Upper lobe of left lung (tissue), 6 donors: ENCODE data around the gene PSMB3. TPM values are rescaled to one million over a fixed set of nuclear protein-coding genes. Genes with fewer than 3 reads are reported as not detected.

Source experiments
- ATAC-seq, 2 donors: fragments of 200-7000 bp; cut with Tn5 transposase; one replicate each; pipeline ENCODE4 v1.9.1; 2022; ENCODE audit warnings: mild to moderate bottlenecking in 2 of 2, moderate library complexity in 2 of 2; ENCODE audit not compliant: low FRiP score in 2 of 2
- DNase-seq, 2 donors: peaks; one replicate each; pipeline ENCODE4 v3.0.0-alpha.2; 2019 to 2020
- H3K27ac ChIP-seq, 4 donors: fragments of 200-600 bp; sonication (generic); one replicate each; pipeline ENCODE4 v1.5.1; 2016 to 2019
- H3K27me3 ChIP-seq, 4 donors: fragments of 200-600 bp; sonication (generic); one replicate each; pipeline ENCODE4 v1.5.1; 2017 to 2019
- H3K36me3 ChIP-seq, 4 donors: fragments of 200-600 bp; sonication (generic); one replicate each; pipeline ENCODE4 v1.5.1; 2016 to 2019
- H3K4me1 ChIP-seq, 4 donors: fragments of 200-600 bp; sonication (generic); one replicate each; pipeline ENCODE4 v1.5.1; 2018 to 2019
- H3K4me3 ChIP-seq, 4 donors: fragments of 200-600 bp; sonication (generic); one replicate each; pipeline ENCODE4 v1.5.1; 2017 to 2019; ENCODE audit warnings: mild to moderate bottlenecking in 2 of 4, moderate library complexity in 1 of 4
- H3K9me3 ChIP-seq, 4 donors: fragments of 200-600 bp; sonication (generic); one replicate each; pipeline ENCODE4 v1.5.1; 2018 to 2019
- CTCF ChIP-seq, 6 experiments: fragments of 450-650 bp in 4 of 6; fragments of 200-600 bp in 2 of 6; sonication (generic) in 2 of 6; IDR thresholded peaks; one replicate each; pipeline ENCODE4 v1.5.1; 2016 to 2019; ENCODE audit warnings: antibody characterized with exemption in 6 of 6
- EP300 ChIP-seq, 4 donors: sonication (generic); formaldehyde crosslinking; IDR thresholded peaks; one replicate each; pipeline ENCODE4 v1.5.1; 2017; ENCODE audit warnings: antibody characterized with exemption in 4 of 4, control low read depth in 2 of 4
- POLR2A ChIP-seq, 4 donors: fragments of 450-650 bp; IDR thresholded peaks; one replicate each; pipeline ENCODE4 v1.5.1; 2016 to 2017; ENCODE audit warnings: antibody characterized with exemption in 4 of 4, mild to moderate bottlenecking in 2 of 4
- POLR2AphosphoS5 ChIP-seq, 2 donors: sonication (generic); formaldehyde crosslinking; IDR thresholded peaks; one replicate each; pipeline ENCODE4 v1.5.1; 2017; ENCODE audit warnings: antibody characterized with exemption in 2 of 2
- WGBS, 2 donors: methylation state at CpG; one replicate each; pipeline ENCODE4 v1.1.5; 2017 to 2018; 5-methylcytosine and 5-hydroxymethylcytosine counted together
- total RNA-seq, 6 donors: library from RNA; depleted of rRNA in 4 of 6; stranded (reverse); fragments of >200 nt in 4 of 6; gene quantifications; one replicate each; pipeline versions ENCODE4 v1.1.0 to v1.2.1, GENCODE V29; 2016 to 2021
- donor health status: DM: no; HTN: no; CAD: no; lungs with moderate emphysema.
- donor health status: DM: no; HTN: yes; CAD: no; lungs with severe emphysema.

Gene PSMB3
- total RNA-seq, 6 donors from 2014 or later, result 61.8 to 157 (median 79.2) TPM

DNA sequence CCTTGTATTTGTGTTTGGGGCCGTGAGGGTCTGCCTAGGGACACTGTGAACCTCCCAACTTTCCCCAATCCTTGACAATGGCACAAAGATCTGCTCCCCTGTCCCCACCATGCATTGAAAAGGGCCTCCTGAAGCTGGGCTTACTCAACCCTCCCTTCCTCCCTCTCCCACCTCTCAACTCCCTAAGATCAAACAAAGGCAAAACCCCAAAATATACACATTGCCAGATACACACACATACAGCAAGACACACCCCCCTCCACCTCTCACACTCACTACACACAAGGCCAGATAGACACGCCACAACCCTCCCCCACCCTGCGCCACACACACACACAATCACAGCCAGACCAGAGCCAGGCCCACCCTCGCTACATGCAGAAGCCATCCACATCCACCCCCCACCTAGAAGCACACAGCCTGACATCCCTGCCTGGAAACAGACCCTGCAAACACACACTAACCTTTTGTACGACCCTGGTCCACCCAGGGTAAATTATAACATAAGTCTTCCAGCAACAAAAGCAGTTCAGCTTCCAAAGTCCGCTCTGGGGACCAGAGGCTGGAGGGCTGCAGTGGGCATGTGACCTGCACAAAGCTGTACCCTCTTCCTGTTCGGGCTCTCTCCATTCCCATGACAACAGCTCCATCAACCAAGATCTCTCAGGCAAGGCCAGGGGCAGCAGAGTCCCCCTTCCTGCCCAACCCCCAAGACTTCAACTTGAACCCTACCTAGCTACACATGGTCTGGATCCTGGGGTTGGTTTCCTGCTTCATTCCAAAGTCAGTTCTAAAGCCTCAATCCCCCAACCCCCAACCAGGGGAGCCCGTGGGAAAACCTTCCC is 6.3 kb upstream of the PSMB3 start:
- ATAC-seq (no peak), DNase-seq (no peak)
- peaks cover 70 to 93% (median 92%) of the 10 kb centered on the region in 4 donors for H3K4me1 ChIP-seq
- TF ChIP-seq POLR2AphosphoS5 (IDR thresholded peaks at IDR 0.05) (no peak), CTCF (IDR thresholded peaks at IDR 0.05) (no peak), POLR2A (IDR thresholded peaks at IDR 0.05) (no peak), EP300 (IDR thresholded peaks at IDR 0.05) (no peak)
- H3K27ac ChIP-seq, result peak overlapping the region; percentile 89 to 95 (median 92)
- no peaks in the 10 kb centered on the region for H3K36me3 ChIP-seq
- H3K4me3 ChIP-seq, result peak overlapping the region in 3 of 4 donors; percentile 84 to 86 (median 85)
- peaks cover 0 to 14% (median 2%) of the 10 kb centered on the region in 4 donors for H3K27me3 ChIP-seq
- no peaks in the 10 kb centered on the region for H3K9me3 ChIP-seq
- 44% methylated on average over 8 of the region's 8 CpGs for WGBS, 2 donors

GRCh38 chr17:38746849-38747462 is 5.6 kb upstream of the PSMB3 start:
- Histone ChIP-seq H3K4me3 (peak overlapping the region; percentile 84 to 97 (median 86)), H3K27me3 (peaks cover 0 to 14% (median 2%) of the 10 kb centered on the region in 4 donors), H3K9me3 (no peaks in the 10 kb centered on the region), H3K27ac (peak overlapping the region; percentile 89 to 95 (median 92)), H3K4me1 (peaks cover 69 to 90% (median 89%) of the 10 kb centered on the region in 4 donors), H3K36me3 (no peaks in the 10 kb centered on the region)
- no peak for TF ChIP-seq CTCF (IDR thresholded peaks at IDR 0.05)
- no peak for TF ChIP-seq POLR2A (IDR thresholded peaks at IDR 0.05)
- TF ChIP-seq EP300 (IDR thresholded peaks at IDR 0.05), result no peak
- TF ChIP-seq POLR2AphosphoS5 (IDR thresholded peaks at IDR 0.05), result no peak
- 6 to 10% methylated on average over 4 to 18 of the region's 21 CpGs for WGBS, 2 donors
- DNase-seq (peak in 1 of 2 donors; percentile 80), ATAC-seq (no peak)

DNA sequence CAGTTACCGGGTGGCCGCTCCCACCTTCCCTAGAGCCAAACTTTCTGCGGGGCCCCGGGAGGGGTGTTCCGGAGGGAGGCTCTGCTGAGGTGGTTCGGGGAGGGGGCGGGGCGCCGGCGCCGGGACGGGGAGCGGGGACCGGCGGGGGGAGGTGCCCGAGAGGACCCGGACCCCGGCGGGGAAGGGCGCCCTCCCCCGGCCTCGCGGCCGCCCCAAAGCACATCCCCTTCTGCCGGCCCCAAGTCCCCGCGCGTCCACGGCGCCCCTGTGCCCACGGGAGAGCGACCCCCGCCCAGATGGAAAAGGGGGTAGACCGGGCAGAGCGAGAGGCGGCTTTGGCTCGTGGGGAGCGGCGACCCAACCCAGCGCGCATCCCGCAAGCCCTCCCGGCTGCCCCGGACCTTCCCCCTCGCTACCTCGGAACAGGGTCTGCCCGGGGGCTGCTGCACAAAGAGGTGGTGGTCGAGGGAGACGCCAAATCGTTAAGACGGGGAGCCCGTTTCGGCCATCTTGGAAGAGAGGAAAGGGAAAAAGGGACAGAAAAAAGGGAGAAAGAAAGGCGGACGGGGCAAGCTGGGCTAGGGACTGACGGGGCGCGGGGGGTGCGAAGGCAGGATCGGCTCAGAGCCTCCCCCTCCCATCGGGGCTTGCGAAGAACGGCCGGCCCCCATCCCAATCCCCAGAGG is 4.9 kb upstream of the PSMB3 start:
- Histone ChIP-seq H3K27me3 (peaks cover 0 to 14% (median 2%) of the 10 kb centered on the region in 4 donors), H3K27ac (peak overlapping the region; percentile 89 to 95 (median 92)), H3K4me1 (peaks cover 62 to 86% (median 84%) of the 10 kb centered on the region in 4 donors), H3K36me3 (no peaks in the 10 kb centered on the region), H3K4me3 (peak overlapping the region; percentile 84 to 97 (median 86)), H3K9me3 (no peaks in the 10 kb centered on the region)
- WGBS, 2 donors, result 2% methylated on average over 31 to 43 of the region's 64 CpGs
- TF ChIP-seq CTCF (IDR thresholded peaks at IDR 0.05) (peak in 1 of 6 experiments; percentile 28), EP300 (IDR thresholded peaks at IDR 0.05) (no peak)
- ATAC-seq, result peak in 1 of 2 donors; percentile 0
- DNase-seq, result peak in 1 of 2 donors; percentile 92

DNA sequence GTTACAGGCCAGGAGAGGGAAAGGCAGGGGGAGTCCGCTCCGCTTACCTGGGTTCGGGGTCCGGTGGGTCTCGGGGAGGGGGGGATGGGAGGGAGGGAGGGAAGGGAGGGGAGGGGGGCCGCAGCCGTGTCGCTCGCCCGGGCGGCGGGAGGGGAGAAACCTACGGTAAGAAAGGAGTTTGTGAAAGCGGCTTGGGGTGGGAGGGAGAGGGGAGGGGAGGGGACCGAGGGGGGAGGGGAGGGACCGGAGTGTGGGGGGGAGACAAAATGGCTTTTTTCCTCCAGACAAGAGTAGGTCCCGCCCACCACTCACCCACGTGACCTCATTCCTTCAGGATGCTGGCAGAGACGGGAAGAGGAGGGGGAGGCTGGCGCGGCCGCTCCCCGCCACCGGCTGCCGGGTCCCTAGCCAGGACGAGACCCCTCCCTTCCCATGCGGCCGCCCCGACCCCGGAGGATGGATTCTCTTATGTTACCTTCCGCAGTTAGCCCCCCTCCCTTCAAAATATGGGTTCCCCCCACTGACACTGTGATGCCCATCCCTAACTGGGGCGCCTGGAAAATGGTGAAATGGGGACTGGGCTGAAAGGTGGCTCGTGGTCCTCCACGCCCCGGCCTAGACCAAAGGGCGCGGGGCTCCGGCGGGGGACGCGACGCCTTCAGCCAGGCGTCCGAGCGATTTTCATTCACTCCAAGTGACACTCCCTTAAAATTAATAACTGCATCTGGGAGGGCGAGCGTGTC is 4.2 kb upstream of the PSMB3 start, which contains the start of gene PCGF2:
TSS of gene PCGF2 (minus strand) at position 188 of the 743 bp plus-strand sequence. CDS start 7,934 bp downstream, outside the sequence.
- H3K27me3 ChIP-seq, result peaks cover 0 to 14% (median 2%) of the 10 kb centered on the region in 4 donors
- DNase-seq (peak; percentile 88 to 91), ATAC-seq (peak; percentile 12 to 59)
- TF ChIP-seq POLR2A (IDR thresholded peaks at IDR 0.05), result peak in 2 of 4 donors; percentile 24 to 36
- no peak for TF ChIP-seq EP300 (IDR thresholded peaks at IDR 0.05)
- peak; percentile 46 to 62 for TF ChIP-seq POLR2AphosphoS5 (IDR thresholded peaks at IDR 0.05)
- peak within 1 kb of the TSS; percentile 84 to 97 (median 86) for H3K4me3 ChIP-seq
- peak within 1 kb of the TSS; percentile 89 to 95 (median 92) for H3K27ac ChIP-seq
- H3K9me3 ChIP-seq, result no peaks in the 10 kb centered on the region
- no peaks in the 10 kb centered on the region for H3K36me3 ChIP-seq
- H3K4me1 ChIP-seq, result peaks cover 58 to 82% (median 80%) of the 10 kb centered on the region in 4 donors
- 1% methylated on average over 15 to 33 of the region's 47 CpGs for WGBS, 2 donors
